ENCODE measurements around the gene XKR3. TPM values are rescaled to one million over a fixed set of nuclear protein-coding genes. Genes with fewer than 3 reads are reported as not detected.

Gene XKR3
- total RNA-seq, 3 donors from 2014 or later = 0.16 TPM; not detected in 2

DNA sequence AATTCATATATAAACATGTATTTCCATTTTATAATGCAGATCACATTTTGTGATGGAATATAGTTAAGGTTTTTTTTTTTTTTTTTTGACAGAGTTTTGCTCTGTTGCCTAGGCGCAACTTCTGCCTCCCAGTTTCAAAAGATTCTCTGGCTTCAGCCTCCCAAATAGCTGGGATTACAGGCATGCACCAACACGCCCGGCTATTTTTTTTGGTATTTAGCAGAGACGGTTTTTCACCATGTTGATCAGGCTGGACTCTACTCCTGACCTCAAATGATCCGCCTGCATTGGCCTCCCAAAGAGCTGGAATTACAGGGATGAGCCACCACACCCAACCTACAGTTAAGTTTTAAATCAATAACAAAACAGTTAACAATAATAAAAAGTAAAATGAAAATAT, 18.8 kb downstream of the XKR3 start:
- no peak for TF ChIP-seq POLR2A (IDR thresholded peaks at IDR 0.05)
- TF ChIP-seq POLR2AphosphoS5 (IDR thresholded peaks at IDR 0.05) = no peak
- TF ChIP-seq, protein P1, sequence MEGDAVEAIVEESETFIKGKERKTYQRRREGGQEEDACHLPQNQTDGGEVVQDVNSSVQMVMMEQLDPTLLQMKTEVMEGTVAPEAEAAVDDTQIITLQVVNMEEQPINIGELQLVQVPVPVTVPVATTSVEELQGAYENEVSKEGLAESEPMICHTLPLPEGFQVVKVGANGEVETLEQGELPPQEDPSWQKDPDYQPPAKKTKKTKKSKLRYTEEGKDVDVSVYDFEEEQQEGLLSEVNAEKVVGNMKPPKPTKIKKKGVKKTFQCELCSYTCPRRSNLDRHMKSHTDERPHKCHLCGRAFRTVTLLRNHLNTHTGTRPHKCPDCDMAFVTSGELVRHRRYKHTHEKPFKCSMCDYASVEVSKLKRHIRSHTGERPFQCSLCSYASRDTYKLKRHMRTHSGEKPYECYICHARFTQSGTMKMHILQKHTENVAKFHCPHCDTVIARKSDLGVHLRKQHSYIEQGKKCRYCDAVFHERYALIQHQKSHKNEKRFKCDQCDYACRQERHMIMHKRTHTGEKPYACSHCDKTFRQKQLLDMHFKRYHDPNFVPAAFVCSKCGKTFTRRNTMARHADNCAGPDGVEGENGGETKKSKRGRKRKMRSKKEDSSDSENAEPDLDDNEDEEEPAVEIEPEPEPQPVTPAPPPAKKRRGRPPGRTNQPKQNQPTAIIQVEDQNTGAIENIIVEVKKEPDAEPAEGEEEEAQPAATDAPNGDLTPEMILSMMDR (IDR thresholded peaks at IDR 0.05) = no peak
- intact Hi-C loops (cut with DNase I; ENCODE audit: low total_unique reads) = no loop called here
- DNase-seq (ENCODE audit: low spot score in 2 of 2) = no peak
- Histone ChIP-seq H3K36me3 (no peaks in the 10 kb centered on the region), H3K4me1 (no peaks in the 10 kb centered on the region), H3K27ac (no peak overlapping the region), H3K27me3 (no peaks in the 10 kb centered on the region), H3K4me3 (no peak overlapping the region), H3K9me3 (no peaks in the 10 kb centered on the region)

DNA sequence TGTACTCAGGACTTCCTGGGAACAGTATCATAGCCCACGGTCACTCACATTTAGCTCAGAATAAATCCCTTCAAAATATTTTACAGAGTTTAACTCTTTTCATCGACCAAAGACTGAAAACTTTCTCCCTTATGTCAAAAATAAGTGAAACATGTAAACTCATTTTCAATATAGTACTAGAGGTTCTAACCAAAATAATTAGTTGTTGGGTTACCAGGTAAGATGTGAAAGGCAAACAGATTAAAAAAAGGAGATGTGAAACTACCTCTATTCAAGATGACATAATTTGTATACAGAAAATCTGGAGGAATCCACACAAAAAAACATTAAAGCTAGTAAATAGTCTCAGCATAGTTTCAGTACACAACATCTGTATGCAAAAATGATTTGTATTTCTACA, 20.3 kb downstream of the XKR3 start:
- H3K27me3 ChIP-seq = no peaks in the 10 kb centered on the region
- H3K9me3 ChIP-seq = no peaks in the 10 kb centered on the region
- H3K27ac ChIP-seq = no peak overlapping the region
- no peak overlapping the region for H3K4me3 ChIP-seq
- no peak for TF ChIP-seq POLR2A (IDR thresholded peaks at IDR 0.05)
- TF ChIP-seq POLR2AphosphoS5 (IDR thresholded peaks at IDR 0.05) = no peak
- TF ChIP-seq, protein P1 (IDR thresholded peaks at IDR 0.05) = no peak
- no peaks in the 10 kb centered on the region for H3K36me3 ChIP-seq
- DNase-seq (ENCODE audit: low spot score in 2 of 2) = no peak
- intact Hi-C loops (cut with DNase I; ENCODE audit: low total_unique reads) = no loop called here
- no peaks in the 10 kb centered on the region for H3K4me1 ChIP-seq

DNA sequence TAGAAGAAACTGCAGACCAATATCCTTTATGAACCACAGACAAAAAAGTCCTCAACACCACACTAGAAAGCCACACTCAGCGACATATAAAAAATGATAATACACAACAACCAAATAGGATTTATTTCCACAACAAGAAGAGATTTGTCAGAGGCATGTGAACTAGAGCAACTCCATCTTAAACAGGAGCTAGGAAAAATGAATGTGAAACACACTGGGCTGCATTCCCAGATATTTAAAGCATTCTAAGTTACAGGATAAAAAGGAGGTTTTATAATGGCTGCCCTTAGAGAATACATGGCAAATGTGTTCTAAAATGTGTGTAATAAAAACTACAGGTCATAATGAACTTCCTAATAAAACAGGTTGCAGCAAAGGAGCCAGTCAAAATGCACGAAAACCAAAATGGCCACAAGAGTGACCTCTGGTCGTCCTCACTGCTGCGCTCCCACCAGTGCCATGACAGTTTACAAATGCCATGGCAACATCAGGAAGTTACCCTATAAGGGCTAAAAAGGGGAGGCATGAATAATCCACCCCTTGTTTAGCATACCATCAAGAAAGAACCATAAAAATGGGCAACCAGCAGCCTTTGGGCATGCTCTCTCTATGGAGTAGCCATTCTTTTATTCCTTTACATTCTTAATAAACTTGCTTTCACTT, 21.8 kb downstream of the XKR3 start:
- TF ChIP-seq, protein P1 (IDR thresholded peaks at IDR 0.05) = no peak
- TF ChIP-seq POLR2A (IDR thresholded peaks at IDR 0.05) (no peak), POLR2AphosphoS5 (IDR thresholded peaks at IDR 0.05) (no peak)
- H3K27me3 ChIP-seq = no peaks in the 10 kb centered on the region
- no peak for DNase-seq (ENCODE audit: low spot score in 2 of 2)
- H3K27ac ChIP-seq = no peak overlapping the region
- no peaks in the 10 kb centered on the region for H3K9me3 ChIP-seq
- no peak overlapping the region for H3K4me3 ChIP-seq
- intact Hi-C loops (cut with DNase I; ENCODE audit: low total_unique reads) = no loop called here
- H3K4me1 ChIP-seq = no peaks in the 10 kb centered on the region
- H3K36me3 ChIP-seq = no peaks in the 10 kb centered on the region

DNA sequence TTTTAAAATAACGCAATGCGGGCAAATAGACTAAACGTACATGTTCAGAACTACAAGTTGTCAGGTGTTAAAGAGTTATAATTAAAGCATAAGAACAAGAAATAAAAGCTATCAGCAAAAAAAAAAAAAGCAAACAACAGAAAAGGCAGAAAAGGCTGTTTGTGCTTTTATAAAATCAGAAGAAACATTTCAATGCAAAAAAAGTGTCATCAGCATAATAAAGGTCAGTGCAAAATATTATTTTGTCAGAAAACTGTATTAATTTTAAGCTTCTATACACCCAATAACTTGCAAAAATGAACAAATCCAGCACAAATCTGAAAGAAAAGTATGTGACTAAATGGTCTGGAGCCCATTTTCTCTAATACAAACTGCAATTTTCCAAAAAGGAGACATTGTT, 23.6 kb downstream of the XKR3 start:
- TF ChIP-seq POLR2AphosphoS5 (IDR thresholded peaks at IDR 0.05) (no peak), POLR2A (IDR thresholded peaks at IDR 0.05) (no peak)
- TF ChIP-seq, protein P1 (IDR thresholded peaks at IDR 0.05) = no peak
- H3K4me3 ChIP-seq = no peak overlapping the region
- no peaks in the 10 kb centered on the region for H3K27me3 ChIP-seq
- no peak overlapping the region for H3K27ac ChIP-seq
- H3K9me3 ChIP-seq = no peaks in the 10 kb centered on the region
- H3K4me1 ChIP-seq = no peaks in the 10 kb centered on the region
- no peaks in the 10 kb centered on the region for H3K36me3 ChIP-seq
- no peak for DNase-seq (ENCODE audit: low spot score in 2 of 2)
- intact Hi-C loops (cut with DNase I; ENCODE audit: low total_unique reads) = no loop called here

DNA sequence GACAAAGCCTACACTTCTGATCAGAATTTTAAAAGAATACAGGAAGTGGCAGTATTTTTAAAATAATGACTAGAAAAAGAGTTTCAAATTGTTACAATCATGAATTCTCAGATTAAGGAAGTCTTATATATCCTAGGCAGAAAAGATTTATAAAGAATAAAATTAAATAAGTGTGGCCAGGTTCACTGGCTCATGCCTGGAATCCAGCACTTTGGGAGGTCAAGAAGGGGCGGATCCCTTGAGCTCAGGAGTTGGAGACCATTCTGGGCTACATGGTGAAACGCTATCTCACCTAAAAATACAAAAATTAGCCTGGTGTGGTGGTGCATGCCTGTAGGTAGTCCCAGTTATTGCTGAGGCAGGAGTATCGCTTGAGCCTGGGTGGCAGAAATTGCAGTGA, 24.1 kb downstream of the XKR3 start:
- Histone ChIP-seq H3K27me3 (no peaks in the 10 kb centered on the region), H3K4me3 (no peak overlapping the region), H3K4me1 (no peaks in the 10 kb centered on the region), H3K9me3 (no peaks in the 10 kb centered on the region), H3K36me3 (no peaks in the 10 kb centered on the region), H3K27ac (no peak overlapping the region)
- TF ChIP-seq, protein P1 (IDR thresholded peaks at IDR 0.05) = no peak
- DNase-seq (ENCODE audit: low spot score in 2 of 2) = no peak
- intact Hi-C loops (cut with DNase I; ENCODE audit: low total_unique reads) = no loop called here

Measured in breast epithelium (tissue), 4 donors.